ENCODE data around the gene PRICKLE2.

PRICKLE2 gene

GRCh38 chr3:64184621-64185020 is 40.6 kb downstream of the PRICKLE2 start:
- H3K9me3 ChIP-seq (ENCODE audit: severe bottlenecking): no peaks in the 10 kb centered on the region

GRCh38 chr3:64179860-64180259 is 45.4 kb downstream of the PRICKLE2 start:
- Histone ChIP-seq H3K9me3 (ENCODE audit: severe bottlenecking) (no peaks in the 10 kb centered on the region), H3K4me1 (ENCODE audit: insufficient read depth, poor library complexity, severe bottlenecking) (peaks cover 33% of the 10 kb centered on the region), H3K27ac (ENCODE audit: poor library complexity, severe bottlenecking) (no peak overlapping the region), H3K4me3 (ENCODE audit: severe bottlenecking) (no peak overlapping the region), H3K36me3 (ENCODE audit: low read depth) (no peaks in the 10 kb centered on the region), H3K27me3 (ENCODE audit: insufficient read depth, poor library complexity, severe bottlenecking) (no peaks in the 10 kb centered on the region)
- no peak for ATAC-seq (ENCODE audit: low read depth)
- no peak for DNase-seq (ENCODE audit: low spot score)
- no peak for TF ChIP-seq CTCF (IDR thresholded peaks at IDR 0.05; ENCODE audit: poor library complexity, severe bottlenecking)

More at GRCh38 chr3:64184621-64185020, 40.6 kb downstream of the PRICKLE2 start:
- DNase-seq (ENCODE audit: low spot score) (no peak), ATAC-seq (ENCODE audit: low read depth) (no peak)
- Histone ChIP-seq H3K27ac (ENCODE audit: poor library complexity, severe bottlenecking) (peak overlapping the region; percentile 77), H3K27me3 (ENCODE audit: insufficient read depth, poor library complexity, severe bottlenecking) (no peaks in the 10 kb centered on the region), H3K4me3 (ENCODE audit: severe bottlenecking) (no peak overlapping the region), H3K36me3 (ENCODE audit: low read depth) (no peaks in the 10 kb centered on the region), H3K4me1 (ENCODE audit: insufficient read depth, poor library complexity, severe bottlenecking) (peaks cover 59% of the 10 kb centered on the region)
- TF ChIP-seq CTCF (IDR thresholded peaks at IDR 0.05; ENCODE audit: poor library complexity, severe bottlenecking): no peak

- ATAC-seq (ENCODE audit: low read depth): no peak
- Histone ChIP-seq H3K27ac (ENCODE audit: poor library complexity, severe bottlenecking) (no peak overlapping the region), H3K27me3 (ENCODE audit: insufficient read depth, poor library complexity, severe bottlenecking) (no peaks in the 10 kb centered on the region), H3K4me1 (ENCODE audit: insufficient read depth, poor library complexity, severe bottlenecking) (peaks cover 26% of the 10 kb centered on the region), H3K4me3 (ENCODE audit: severe bottlenecking) (no peak overlapping the region), H3K9me3 (ENCODE audit: severe bottlenecking) (no peaks in the 10 kb centered on the region), H3K36me3 (ENCODE audit: low read depth) (no peaks in the 10 kb centered on the region)
- no peak for DNase-seq (ENCODE audit: low spot score)
- peak; percentile 12 for TF ChIP-seq CTCF (IDR thresholded peaks at IDR 0.05; ENCODE audit: poor library complexity, severe bottlenecking)
Observed at GRCh38 chr3:64179249-64179648, 46.0 kb downstream of the PRICKLE2 start.

- Histone ChIP-seq H3K9me3 (ENCODE audit: severe bottlenecking) (no peaks in the 10 kb centered on the region), H3K27ac (ENCODE audit: poor library complexity, severe bottlenecking) (peak overlapping the region; percentile 90), H3K4me3 (ENCODE audit: severe bottlenecking) (no peak overlapping the region), H3K36me3 (ENCODE audit: low read depth) (no peaks in the 10 kb centered on the region), H3K27me3 (ENCODE audit: insufficient read depth, poor library complexity, severe bottlenecking) (no peaks in the 10 kb centered on the region), H3K4me1 (ENCODE audit: insufficient read depth, poor library complexity, severe bottlenecking) (peaks cover 25% of the 10 kb centered on the region)
- no peak for TF ChIP-seq CTCF (IDR thresholded peaks at IDR 0.05; ENCODE audit: poor library complexity, severe bottlenecking)
- ATAC-seq (ENCODE audit: low read depth) (no peak), DNase-seq (ENCODE audit: low spot score) (no peak)
Observed at GRCh38 chr3:64178419-64178818, 46.8 kb downstream of the PRICKLE2 start.

- DNase-seq (ENCODE audit: low spot score) (no peak), ATAC-seq (ENCODE audit: low read depth) (peak; percentile 85)
- no peak for TF ChIP-seq CTCF (IDR thresholded peaks at IDR 0.05; ENCODE audit: poor library complexity, severe bottlenecking)
- Histone ChIP-seq H3K27ac (ENCODE audit: poor library complexity, severe bottlenecking) (peak overlapping the region; percentile 90), H3K27me3 (ENCODE audit: insufficient read depth, poor library complexity, severe bottlenecking) (no peaks in the 10 kb centered on the region), H3K4me1 (ENCODE audit: insufficient read depth, poor library complexity, severe bottlenecking) (peaks cover 21% of the 10 kb centered on the region), H3K9me3 (ENCODE audit: severe bottlenecking) (no peaks in the 10 kb centered on the region), H3K36me3 (ENCODE audit: low read depth) (no peaks in the 10 kb centered on the region), H3K4me3 (ENCODE audit: severe bottlenecking) (no peak overlapping the region)
Observed at GRCh38 chr3:64176461-64176996, 48.7 kb downstream of the PRICKLE2 start.
